ENCODE results near the gene NLGN4X.

The NLGN4X gene

DNA sequence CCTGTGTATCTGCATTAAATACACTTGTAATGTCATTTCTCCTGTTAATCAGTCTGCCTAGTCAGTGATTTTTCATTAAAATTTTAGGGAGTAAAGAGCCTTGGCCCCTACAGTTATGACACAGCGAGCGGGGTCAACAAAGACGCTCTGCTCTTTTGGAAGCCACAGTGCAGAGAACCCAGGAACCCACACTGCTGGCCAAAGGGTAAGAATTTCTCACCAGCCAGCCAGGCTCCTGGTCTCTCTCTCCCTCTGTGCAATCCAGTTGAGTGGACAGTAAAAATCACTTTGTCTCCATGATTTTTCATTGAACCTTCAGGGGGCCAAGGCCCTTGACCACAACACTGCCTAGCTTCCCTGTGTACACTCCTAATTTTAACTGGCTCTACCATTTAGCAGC is 52.8 kb downstream of the NLGN4X start:
- DNase-seq: no peak
- H3K36me3 ChIP-seq: no peaks in the 10 kb centered on the region

DNA sequence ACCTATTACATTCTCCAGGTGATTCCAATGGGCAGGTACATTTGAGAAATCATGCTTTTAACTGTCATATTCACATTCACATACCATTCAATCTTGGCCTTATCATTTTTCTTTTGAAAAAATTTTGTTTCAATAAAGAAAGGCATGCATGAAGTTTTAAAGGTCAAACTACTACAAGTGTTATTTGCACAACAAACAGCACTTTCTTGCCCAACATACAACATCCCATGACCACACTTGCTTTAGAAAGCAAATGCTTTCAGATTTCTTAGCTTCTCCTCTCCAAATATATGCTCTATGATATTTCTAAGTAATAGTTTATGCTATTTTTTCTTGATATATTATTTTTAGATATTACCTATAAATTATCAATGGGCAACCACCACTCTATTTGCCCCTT is 58.2 kb downstream of the NLGN4X start:
- no peak overlapping the region for H3K4me3 ChIP-seq (ENCODE audit: low read depth, low read length)
- H3K27me3 ChIP-seq: no peaks in the 10 kb centered on the region
- H3K4me1 ChIP-seq: no peaks in the 10 kb centered on the region
- no peak for DNase-seq
- H3K9me3 ChIP-seq: no peaks in the 10 kb centered on the region
- no peaks in the 10 kb centered on the region for H3K36me3 ChIP-seq
- TF ChIP-seq, protein P1, sequence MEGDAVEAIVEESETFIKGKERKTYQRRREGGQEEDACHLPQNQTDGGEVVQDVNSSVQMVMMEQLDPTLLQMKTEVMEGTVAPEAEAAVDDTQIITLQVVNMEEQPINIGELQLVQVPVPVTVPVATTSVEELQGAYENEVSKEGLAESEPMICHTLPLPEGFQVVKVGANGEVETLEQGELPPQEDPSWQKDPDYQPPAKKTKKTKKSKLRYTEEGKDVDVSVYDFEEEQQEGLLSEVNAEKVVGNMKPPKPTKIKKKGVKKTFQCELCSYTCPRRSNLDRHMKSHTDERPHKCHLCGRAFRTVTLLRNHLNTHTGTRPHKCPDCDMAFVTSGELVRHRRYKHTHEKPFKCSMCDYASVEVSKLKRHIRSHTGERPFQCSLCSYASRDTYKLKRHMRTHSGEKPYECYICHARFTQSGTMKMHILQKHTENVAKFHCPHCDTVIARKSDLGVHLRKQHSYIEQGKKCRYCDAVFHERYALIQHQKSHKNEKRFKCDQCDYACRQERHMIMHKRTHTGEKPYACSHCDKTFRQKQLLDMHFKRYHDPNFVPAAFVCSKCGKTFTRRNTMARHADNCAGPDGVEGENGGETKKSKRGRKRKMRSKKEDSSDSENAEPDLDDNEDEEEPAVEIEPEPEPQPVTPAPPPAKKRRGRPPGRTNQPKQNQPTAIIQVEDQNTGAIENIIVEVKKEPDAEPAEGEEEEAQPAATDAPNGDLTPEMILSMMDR (IDR thresholded peaks at IDR 0.05; ENCODE audit: low read depth, low read length): no peak

More for the DNA sequence above, 52.8 kb downstream of the NLGN4X start:
- H3K4me1 ChIP-seq: no peaks in the 10 kb centered on the region
- TF ChIP-seq, protein P1 (IDR thresholded peaks at IDR 0.05; ENCODE audit: low read depth, low read length): no peak
- no peaks in the 10 kb centered on the region for H3K9me3 ChIP-seq
- no peak overlapping the region for H3K4me3 ChIP-seq (ENCODE audit: low read depth, low read length)
- no peaks in the 10 kb centered on the region for H3K27me3 ChIP-seq

DNA sequence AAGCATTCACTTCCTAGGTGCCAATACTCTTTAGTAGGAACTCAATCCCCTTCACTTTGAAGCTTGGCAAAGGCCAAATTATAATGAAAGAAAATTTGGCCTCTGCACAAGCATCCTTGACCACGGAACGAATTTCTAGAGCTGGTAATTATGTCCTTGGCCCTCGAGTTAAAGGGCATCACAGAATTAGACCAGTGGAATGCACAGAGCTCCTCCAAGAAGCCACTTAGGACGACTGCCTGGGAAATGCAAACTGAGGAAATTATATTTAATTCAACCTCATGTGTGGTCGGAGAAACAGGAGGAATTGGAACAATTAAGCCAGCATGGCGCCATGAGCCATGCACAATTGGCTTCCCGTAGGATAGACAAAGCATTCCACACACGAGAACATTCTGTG is 59.3 kb downstream of the NLGN4X start:
- Histone ChIP-seq H3K4me3 (ENCODE audit: low read depth, low read length) (no peak overlapping the region), H3K4me1 (no peaks in the 10 kb centered on the region), H3K36me3 (no peaks in the 10 kb centered on the region), H3K27me3 (no peaks in the 10 kb centered on the region), H3K9me3 (no peaks in the 10 kb centered on the region)
- TF ChIP-seq, protein P1 (IDR thresholded peaks at IDR 0.05; ENCODE audit: low read depth, low read length): no peak
- DNase-seq: no peak

DNA sequence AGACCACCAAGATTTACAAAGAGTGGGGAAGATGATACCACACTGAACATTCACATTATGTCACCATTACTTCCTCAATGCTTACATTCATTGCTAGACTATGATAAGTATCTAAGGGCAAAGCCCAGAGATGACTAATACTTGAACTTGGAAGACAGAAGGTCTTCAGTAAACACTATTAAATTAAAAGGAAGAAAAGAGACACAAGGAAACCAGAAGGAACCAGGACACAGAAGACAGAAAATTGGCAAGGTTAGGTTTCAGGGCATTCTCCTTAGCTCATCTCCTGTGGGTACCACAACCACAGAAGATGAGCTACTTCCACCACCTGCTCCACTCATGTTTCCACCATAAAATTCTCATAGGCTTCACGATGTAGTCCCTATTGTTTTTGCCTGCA is 64.9 kb downstream of the NLGN4X start:
- Histone ChIP-seq H3K9me3 (no peaks in the 10 kb centered on the region), H3K36me3 (no peaks in the 10 kb centered on the region), H3K27me3 (no peaks in the 10 kb centered on the region), H3K4me3 (ENCODE audit: low read depth, low read length) (no peak overlapping the region), H3K4me1 (no peaks in the 10 kb centered on the region)
- TF ChIP-seq, protein P1 (IDR thresholded peaks at IDR 0.05; ENCODE audit: low read depth, low read length): no peak
- DNase-seq: no peak

DNA sequence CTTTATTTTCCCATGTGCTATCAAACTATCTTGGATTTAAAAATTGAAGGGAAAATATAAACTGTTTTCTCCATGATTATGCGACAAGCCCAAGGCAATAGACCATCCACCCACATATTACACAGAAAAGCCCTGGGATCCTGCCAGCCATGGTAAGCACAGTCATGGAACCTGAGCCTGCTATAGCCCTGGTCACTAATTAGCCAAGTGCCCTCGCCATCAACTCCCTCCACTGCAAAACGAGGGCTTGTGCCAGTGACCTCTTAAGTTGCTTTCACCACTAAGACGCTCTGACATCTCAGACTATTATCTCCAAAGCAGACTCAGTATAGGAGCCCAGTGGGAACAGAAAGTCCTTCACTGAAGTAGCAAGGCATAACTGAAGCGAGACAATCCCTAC is 69.2 kb downstream of the NLGN4X start:
- TF ChIP-seq, protein P1 (IDR thresholded peaks at IDR 0.05; ENCODE audit: low read depth, low read length): no peak
- Histone ChIP-seq H3K4me3 (ENCODE audit: low read depth, low read length) (no peak overlapping the region), H3K4me1 (no peaks in the 10 kb centered on the region), H3K27me3 (no peaks in the 10 kb centered on the region), H3K36me3 (no peaks in the 10 kb centered on the region), H3K9me3 (no peaks in the 10 kb centered on the region)
- no peak for DNase-seq

DNA sequence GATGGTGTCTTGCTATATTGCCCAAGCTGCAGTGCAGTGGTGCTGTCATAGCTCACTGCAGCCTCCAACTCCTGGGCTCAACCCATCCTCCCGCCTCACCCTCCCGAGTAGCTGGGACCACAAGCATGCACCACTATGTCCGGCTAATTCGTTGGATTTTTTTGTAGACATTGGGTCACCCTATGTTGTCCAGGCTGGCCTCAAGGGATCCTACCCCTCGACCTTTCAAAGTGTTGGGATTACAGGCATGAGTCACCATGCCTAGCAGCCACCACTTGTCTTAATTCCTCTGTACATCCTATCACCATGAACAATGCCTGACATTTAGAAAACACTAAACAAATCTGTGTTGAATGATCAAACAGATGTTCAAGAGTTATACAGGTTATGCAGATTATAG is 76.7 kb downstream of the NLGN4X start:
- TF ChIP-seq, protein P1 (IDR thresholded peaks at IDR 0.05; ENCODE audit: low read depth, low read length): no peak
- H3K27me3 ChIP-seq: no peaks in the 10 kb centered on the region
- no peaks in the 10 kb centered on the region for H3K4me1 ChIP-seq
- DNase-seq: no peak
- no peak overlapping the region for H3K4me3 ChIP-seq (ENCODE audit: low read depth, low read length)
- no peaks in the 10 kb centered on the region for H3K36me3 ChIP-seq
- no peaks in the 10 kb centered on the region for H3K9me3 ChIP-seq
